C4-2B (cell line): Measurements from ENCODE around the gene ADAMTS1.

Experiments used
- ZFX ChIP-seq: fragments of 450-650 bp; IDR thresholded peaks from 2 replicates; pipeline ENCODE4 v1.6.1; 2017
- TF ChIP-seq, protein P1 (sequence below): fragments of 450-650 bp; conservative IDR thresholded peaks from 2 replicates; pipeline ENCODE4 v1.5.1; 2017; ENCODE audit warnings: mild to moderate bottlenecking

- TF ChIP-seq, protein P1, sequence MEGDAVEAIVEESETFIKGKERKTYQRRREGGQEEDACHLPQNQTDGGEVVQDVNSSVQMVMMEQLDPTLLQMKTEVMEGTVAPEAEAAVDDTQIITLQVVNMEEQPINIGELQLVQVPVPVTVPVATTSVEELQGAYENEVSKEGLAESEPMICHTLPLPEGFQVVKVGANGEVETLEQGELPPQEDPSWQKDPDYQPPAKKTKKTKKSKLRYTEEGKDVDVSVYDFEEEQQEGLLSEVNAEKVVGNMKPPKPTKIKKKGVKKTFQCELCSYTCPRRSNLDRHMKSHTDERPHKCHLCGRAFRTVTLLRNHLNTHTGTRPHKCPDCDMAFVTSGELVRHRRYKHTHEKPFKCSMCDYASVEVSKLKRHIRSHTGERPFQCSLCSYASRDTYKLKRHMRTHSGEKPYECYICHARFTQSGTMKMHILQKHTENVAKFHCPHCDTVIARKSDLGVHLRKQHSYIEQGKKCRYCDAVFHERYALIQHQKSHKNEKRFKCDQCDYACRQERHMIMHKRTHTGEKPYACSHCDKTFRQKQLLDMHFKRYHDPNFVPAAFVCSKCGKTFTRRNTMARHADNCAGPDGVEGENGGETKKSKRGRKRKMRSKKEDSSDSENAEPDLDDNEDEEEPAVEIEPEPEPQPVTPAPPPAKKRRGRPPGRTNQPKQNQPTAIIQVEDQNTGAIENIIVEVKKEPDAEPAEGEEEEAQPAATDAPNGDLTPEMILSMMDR: no peak
- TF ChIP-seq ZFX: no peak
These were observed 40.2 kb downstream of the ADAMTS1 start for GRCh38 chr21:26804895-26805609.
